Hepatocyte (in vitro differentiated cells): ENCODE measurements around the gene OR4K15.

ENCODE experiments used
- CTCF ChIP-seq: fragments of 200-600 bp; sonication (generic); IDR thresholded peaks from 2 replicates; pipeline ENCODE4 v1.5.1; 2016; ENCODE audit warnings: antibody characterized with exemption, mild to moderate bottlenecking; ENCODE audit not compliant: poor library complexity
- EZH2 ChIP-seq: fragments of 200-600 bp; sonication (generic); IDR thresholded peaks from 2 replicates; pipeline ENCODE4 v1.6.1; 2016; ENCODE audit warnings: antibody characterized with exemption, mild to moderate bottlenecking, borderline replicate concordance

- TF ChIP-seq CTCF, result no peak
- TF ChIP-seq EZH2, result no peak
Observed at GRCh38 chr14:19993438-19993837, 18.0 kb downstream of the OR4K15 start.
